ENCODE data around the gene MOCS2. TPM values are rescaled to one million over a fixed set of nuclear protein-coding genes. Genes with fewer than 3 reads are reported as not detected.

The MOCS2 gene
- total and polyA plus RNA-seq, 10 of the 15 experiments (the other 5 are each of a cell fraction or from before 2014, with no cell fraction given) = 11.0 to 27.4 (median 22.5) TPM

DNA sequence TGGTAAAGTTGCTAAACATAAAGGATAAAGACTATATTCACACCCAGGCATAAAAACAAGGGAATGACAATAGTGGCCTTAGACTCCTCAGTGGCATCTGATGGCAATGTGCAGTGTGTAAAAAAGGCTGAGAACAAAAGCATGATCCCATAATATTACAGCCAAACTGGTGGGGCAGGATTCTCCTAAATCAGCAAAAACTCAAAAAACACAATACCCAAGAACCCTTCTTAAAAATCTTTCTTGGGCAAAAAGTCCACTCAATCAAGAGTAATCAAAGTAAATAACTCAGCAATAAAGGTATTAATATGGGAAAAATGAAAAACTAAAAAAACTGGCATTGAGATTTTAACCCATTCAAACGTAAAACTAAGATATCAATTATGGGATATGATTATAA, 1.6 kb upstream of the MOCS2 start:
- FAIRE-seq = no peak

More for the DNA sequence above, 1.6 kb upstream of the MOCS2 start:
- ChIA-PET RAD21 (ENCODE audit: unreplicated experiment) (no interaction called here), CTCF (interaction anchor here (0.7 kb wide), 1 partner anchor 814 kb away, joined by 3 read pairs; no protein-coding TSS in a partner anchor), SMC1A (ENCODE audit: uncharacterized antibody, unreplicated experiment) (interaction anchor here (0.7 kb wide), 1 partner anchor 162 kb away, joined by 3 read pairs; no protein-coding TSS in a partner anchor), POLR2A (no interaction called here)
- ATAC-seq = no peak
- Histone ChIP-seq H3K4me1 (ENCODE audit: control insufficient read depth, insufficient read depth, low read length) (peaks cover 5% of the 10 kb centered on the region; the same call in 1 of the 2 replicates), H4K20me1 (ENCODE audit: control insufficient read depth, insufficient read depth) (no peaks in the 10 kb centered on the region), H3K9me3 (replicated peaks; ENCODE audit: control insufficient read depth, insufficient read depth, low read length) (no peaks in the 10 kb centered on the region), H3K4me3 (no peak overlapping the region), H3K27ac (ENCODE audit: control insufficient read depth, insufficient read depth) (no peak overlapping the region), H3K36me3 (ENCODE audit: control insufficient read depth in 2 of 2, insufficient read depth in 2 of 2, low read length in 1 of 2) (no peaks in the 10 kb centered on the region), H2AFZ (ENCODE audit: control insufficient read depth, low read depth, low read length) (no peak overlapping the region), H3K4me2 (ENCODE audit: control insufficient read depth, insufficient read depth) (peak overlapping the region; percentile 90; the same call in 1 of the 2 replicates), H3K9ac (ENCODE audit: control insufficient read depth, insufficient read depth, low read length) (no peak overlapping the region), H3K79me2 (ENCODE audit: control insufficient read depth, insufficient read depth, low read length) (peaks cover 2% of the 10 kb centered on the region), H3K27me3 (replicated peaks in 1 of 2; ENCODE audit: control insufficient read depth in 2 of 2, insufficient read depth in 2 of 2, low read length in 1 of 2) (no peaks in the 10 kb centered on the region)
- in situ Hi-C loops (cut with MboI) = no loop called here
- WGBS (ENCODE audit: insufficient coverage, insufficient replicate concordance, low lambda C conversion rate, missing lambda C conversion rate) = 100% methylated on average over 1 of the region's 1 CpG
- intact Hi-C loops (cut with micrococcal nuclease; ENCODE audit: unreplicated experiment) = no loop called here
- no peak for DNase-seq (ENCODE audit: low read depth, low spot score)
- TF ChIP-seq, protein P1, sequence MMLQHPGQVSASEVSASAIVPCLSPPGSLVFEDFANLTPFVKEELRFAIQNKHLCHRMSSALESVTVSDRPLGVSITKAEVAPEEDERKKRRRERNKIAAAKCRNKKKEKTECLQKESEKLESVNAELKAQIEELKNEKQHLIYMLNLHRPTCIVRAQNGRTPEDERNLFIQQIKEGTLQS (IDR thresholded peaks at IDR 0.05; ENCODE audit: borderline replicate concordance, extremely low read depth, low read depth, low read length) = no peak
- TF ChIP-seq, protein P2, sequence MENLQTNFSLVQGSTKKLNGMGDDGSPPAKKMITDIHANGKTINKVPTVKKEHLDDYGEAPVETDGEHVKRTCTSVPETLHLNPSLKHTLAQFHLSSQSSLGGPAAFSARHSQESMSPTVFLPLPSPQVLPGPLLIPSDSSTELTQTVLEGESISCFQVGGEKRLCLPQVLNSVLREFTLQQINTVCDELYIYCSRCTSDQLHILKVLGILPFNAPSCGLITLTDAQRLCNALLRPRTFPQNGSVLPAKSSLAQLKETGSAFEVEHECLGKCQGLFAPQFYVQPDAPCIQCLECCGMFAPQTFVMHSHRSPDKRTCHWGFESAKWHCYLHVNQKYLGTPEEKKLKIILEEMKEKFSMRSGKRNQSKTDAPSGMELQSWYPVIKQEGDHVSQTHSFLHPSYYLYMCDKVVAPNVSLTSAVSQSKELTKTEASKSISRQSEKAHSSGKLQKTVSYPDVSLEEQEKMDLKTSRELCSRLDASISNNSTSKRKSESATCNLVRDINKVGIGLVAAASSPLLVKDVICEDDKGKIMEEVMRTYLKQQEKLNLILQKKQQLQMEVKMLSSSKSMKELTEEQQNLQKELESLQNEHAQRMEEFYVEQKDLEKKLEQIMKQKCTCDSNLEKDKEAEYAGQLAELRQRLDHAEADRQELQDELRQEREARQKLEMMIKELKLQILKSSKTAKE (IDR thresholded peaks at IDR 0.05; ENCODE audit: low read depth, poor library complexity, severe bottlenecking) = no peak
- no peak for TF ChIP-seq BHLHE40 (IDR thresholded peaks at IDR 0.05; ENCODE audit: borderline replicate concordance in 1 of 2, low read depth in 2 of 2, low read length in 1 of 2)
- BruUV-seq (replicated peaks) = no TSS peak
